ENCODE measurements around the gene TMEM198.

Gene TMEM198

GRCh38 chr2:219581346-219581745, 37.5 kb downstream of the TMEM198 start:
- TF ChIP-seq CTCF (IDR thresholded peaks at IDR 0.05; ENCODE audit: low read depth, low read length) = no peak
- no peak for DNase-seq (ENCODE audit: low read depth in 2 of 2)
- no peak overlapping the region for H3K4me3 ChIP-seq (replicated peaks in 1 of 2; ENCODE audit: low read depth in 2 of 2, low read length in 2 of 2)

DNA sequence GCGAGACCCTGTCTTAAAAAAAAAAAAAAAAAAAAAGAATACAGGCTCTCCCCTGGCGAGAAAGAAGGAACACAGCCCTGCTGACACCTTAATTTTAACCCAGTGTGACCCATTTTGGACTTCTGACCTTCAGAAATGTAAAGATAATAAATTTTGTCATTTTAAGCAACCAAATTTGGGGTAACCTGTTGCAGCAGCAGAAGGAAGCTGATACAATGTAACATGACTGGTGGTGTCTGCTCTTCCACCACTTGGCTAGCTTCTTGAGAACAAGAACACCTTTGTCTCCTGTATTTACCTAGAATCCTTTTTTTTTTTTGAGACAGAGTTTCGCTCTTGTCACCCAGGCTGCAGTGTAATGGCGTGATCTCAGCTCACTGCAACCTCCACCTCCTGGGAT, 47.3 kb downstream of the TMEM198 start:
- H3K4me3 ChIP-seq (replicated peaks in 1 of 2; ENCODE audit: low read depth in 2 of 2, low read length in 2 of 2) = no peak overlapping the region
- no peak for DNase-seq (ENCODE audit: low read depth in 2 of 2)
- TF ChIP-seq CTCF (IDR thresholded peaks at IDR 0.05; ENCODE audit: low read depth, low read length) = no peak

DNA sequence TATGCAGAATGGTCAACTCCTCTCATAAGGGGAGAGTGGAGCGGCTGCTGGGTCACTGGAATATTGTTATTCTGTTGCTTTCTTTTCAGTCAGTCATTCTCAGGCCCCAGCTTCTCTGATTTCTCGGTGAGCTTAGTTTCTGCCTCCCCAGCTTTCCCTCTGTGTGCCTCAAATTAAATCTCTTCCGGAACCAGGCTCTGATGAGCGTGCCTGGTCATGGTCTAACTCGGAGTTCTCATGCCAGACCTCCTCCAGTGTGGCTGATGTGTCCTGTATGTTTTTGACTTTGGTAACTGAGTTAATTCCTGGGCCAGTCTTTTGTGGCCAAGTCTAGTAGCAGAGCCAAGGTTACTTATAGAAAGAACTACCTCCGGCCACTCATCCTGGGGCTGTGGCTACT, 48.9 kb downstream of the TMEM198 start:
- DNase-seq (ENCODE audit: low read depth in 2 of 2) = no peak
- H3K4me3 ChIP-seq (replicated peaks in 1 of 2; ENCODE audit: low read depth in 2 of 2, low read length in 2 of 2) = no peak overlapping the region
- no peak for TF ChIP-seq CTCF (IDR thresholded peaks at IDR 0.05; ENCODE audit: low read depth, low read length)

DNA sequence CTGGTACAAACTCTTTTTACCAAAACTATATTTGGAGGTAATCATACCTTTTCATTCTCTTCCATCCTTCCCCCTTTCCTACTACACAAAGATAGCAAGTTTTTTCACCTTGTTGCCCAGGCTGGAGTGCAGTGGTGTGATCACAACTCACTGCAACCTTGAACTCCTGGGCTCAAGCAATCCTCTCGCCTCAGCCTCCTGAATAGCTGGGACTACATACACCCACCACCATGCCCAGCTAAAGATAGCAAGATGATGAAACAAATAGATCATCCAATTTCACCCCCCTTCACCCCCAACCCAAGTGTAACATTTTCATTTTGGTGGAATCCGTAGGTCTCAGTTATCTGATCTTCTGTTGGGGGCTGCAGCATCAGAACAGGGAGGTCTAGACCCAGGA, 49.3 kb downstream of the TMEM198 start:
- no peak overlapping the region for H3K4me3 ChIP-seq (replicated peaks in 1 of 2; ENCODE audit: low read depth in 2 of 2, low read length in 2 of 2)
- no peak for DNase-seq (ENCODE audit: low read depth in 2 of 2)
- no peak for TF ChIP-seq CTCF (IDR thresholded peaks at IDR 0.05; ENCODE audit: low read depth, low read length)

- no peak for TF ChIP-seq CTCF (IDR thresholded peaks at IDR 0.05; ENCODE audit: low read depth, low read length)
- H3K4me3 ChIP-seq (replicated peaks in 1 of 2; ENCODE audit: low read depth in 2 of 2, low read length in 2 of 2) = no peak overlapping the region
- peak in 1 of 2 donors; percentile 78 for DNase-seq (ENCODE audit: low read depth in 2 of 2)
Observed at GRCh38 chr2:219595256-219595655, 51.4 kb downstream of the TMEM198 start.

- TF ChIP-seq CTCF (IDR thresholded peaks at IDR 0.05; ENCODE audit: low read depth, low read length) = no peak
- DNase-seq (ENCODE audit: low read depth in 2 of 2) = peak in 1 of 2 donors; percentile 43
Observed at GRCh38 chr2:219596954-219597551, 53.2 kb downstream of the TMEM198 start.

More at GRCh38 chr2:219596954-219597551, 53.2 kb downstream of the TMEM198 start:
- peak overlapping the region; percentile 77 to 86 for H3K4me3 ChIP-seq (replicated peaks in 1 of 2; ENCODE audit: low read depth in 2 of 2, low read length in 2 of 2)
